Right atrium auricular region (tissue), 2 donors: Measurements from ENCODE around the gene KLF7. TPM values are rescaled to one million over a fixed set of nuclear protein-coding genes. Genes with fewer than 3 reads are reported as not detected.

ENCODE experiments used
- DNase-seq: peaks from one replicate; pipeline ENCODE4 v3.0.0-alpha.2; 2019; ENCODE audit warnings: low spot score
- H3K27ac ChIP-seq, 2 donors: fragments of 200-600 bp; sonication (generic); 1 replicate in 1 of 2; 2 replicates in 1 of 2; pipeline ENCODE4 v1.5.1; 2016 to 2019
- H3K27me3 ChIP-seq, 2 donors: fragments of 200-600 bp; sonication (generic); one replicate each; pipeline versions ENCODE4 v1.5.1 to v1.6.0; 2017 to 2019
- H3K36me3 ChIP-seq: fragments of 200-600 bp; sonication (generic); one replicate; pipeline ENCODE4 v1.5.1; 2016
- H3K4me1 ChIP-seq, 2 donors: fragments of 200-600 bp; sonication (generic); one replicate each; pipeline versions ENCODE4 v1.5.1 to v1.6.0; 2017 to 2019
- H3K4me3 ChIP-seq, 2 donors: fragments of 200-600 bp; sonication (generic); 1 replicate in 1 of 2; 2 replicates in 1 of 2; pipeline ENCODE4 v1.5.1; 2017 to 2019; ENCODE audit warnings: mild to moderate bottlenecking in 1 of 2, moderate library complexity in 1 of 2
- H3K9me3 ChIP-seq, 2 donors: fragments of 200-600 bp; sonication (generic); one replicate each; pipeline ENCODE4 v1.5.1; 2019
- total RNA-seq, 2 donors: library from RNA; depleted of rRNA; stranded (reverse); fragments of >200 nt; gene quantifications; one replicate each; pipeline ENCODE4 v1.1.0, GENCODE V29; 2016
- TF ChIP-seq, protein P1 (sequence below), 2 donors: fragments of 200-600 bp; sonication (generic); IDR thresholded peaks; one replicate each; pipeline ENCODE4 v1.5.1; 2019; ENCODE audit warnings: antibody characterized with exemption in 2 of 2

The KLF7 gene
- total RNA-seq, 2 donors from 2014 or later: 13.5 to 29.9 TPM

DNA sequence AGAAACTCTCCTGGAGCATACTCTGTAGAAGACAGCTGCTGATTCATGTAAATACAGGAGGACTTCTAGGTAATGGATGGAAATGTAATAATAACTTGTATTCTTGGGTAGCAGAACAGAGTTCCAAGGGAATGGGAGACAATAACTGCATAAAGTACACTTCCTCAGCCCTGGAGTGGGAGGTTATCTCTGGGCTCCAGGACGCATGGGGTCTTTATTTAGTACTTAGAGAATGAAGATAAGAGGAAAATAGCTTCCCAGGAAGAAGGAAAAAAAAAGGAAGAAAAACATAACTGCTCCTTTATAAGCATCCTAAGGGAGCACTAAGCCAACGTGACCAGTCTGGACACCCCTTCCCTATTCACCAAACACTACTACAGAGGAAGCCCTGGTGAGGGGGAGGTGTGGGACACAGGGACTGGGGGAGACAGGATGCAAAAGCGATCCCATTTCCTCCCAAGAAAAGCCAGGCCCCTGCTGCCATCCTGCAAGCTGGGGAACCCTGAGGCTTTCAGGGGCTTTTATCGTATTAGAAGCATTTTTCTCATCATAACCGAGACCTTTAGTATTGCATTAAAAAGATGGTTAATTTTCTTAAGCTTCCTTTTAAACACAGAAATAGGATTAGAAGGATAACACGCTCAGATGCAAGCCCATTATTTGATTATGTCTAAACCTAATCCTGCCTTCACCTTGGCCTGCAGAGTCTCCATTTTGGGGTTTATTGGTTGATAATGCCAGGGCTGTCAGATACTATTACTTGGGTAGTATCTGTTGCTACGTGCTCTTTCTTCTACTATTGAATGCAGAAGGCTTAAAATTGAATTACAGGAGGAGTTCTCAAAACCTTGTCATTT lies 78.5 kb downstream of the KLF7 start:
- H3K9me3 ChIP-seq: no peaks in the 10 kb centered on the region
- H3K27ac ChIP-seq: peak overlapping the region in 1 of 2 donors; percentile 49
- peaks cover 0 to 74% of the 10 kb centered on the region in 2 donors for H3K4me1 ChIP-seq

DNA sequence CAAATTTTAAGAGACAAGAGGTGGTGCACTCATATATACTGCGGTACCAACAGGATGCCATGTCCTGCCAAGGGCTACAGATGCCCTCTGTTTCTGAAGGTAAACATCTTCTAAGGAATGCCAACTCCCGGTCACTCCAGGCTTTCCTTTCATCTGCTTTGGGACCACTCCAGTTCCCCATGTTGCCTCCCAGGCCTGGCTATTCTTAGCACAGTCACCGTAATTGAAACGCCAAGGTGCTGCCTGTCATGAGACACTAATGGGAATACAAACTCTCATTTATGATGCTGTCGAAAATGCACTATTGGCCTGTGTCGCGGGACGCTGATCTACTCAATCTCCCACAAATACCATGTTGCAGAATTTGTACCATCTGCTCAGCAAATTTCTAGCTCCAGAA lies 79.6 kb downstream of the KLF7 start:
- no peak overlapping the region for H3K4me3 ChIP-seq
- peak overlapping the region; percentile 49 to 57 for H3K27ac ChIP-seq
- peaks cover 0 to 62% of the 10 kb centered on the region in 2 donors for H3K4me1 ChIP-seq
- DNase-seq: no peak
- no peaks in the 10 kb centered on the region for H3K27me3 ChIP-seq
- no peaks in the 10 kb centered on the region for H3K9me3 ChIP-seq
- peaks cover 54% of the 10 kb centered on the region for H3K36me3 ChIP-seq
- TF ChIP-seq, protein P1, sequence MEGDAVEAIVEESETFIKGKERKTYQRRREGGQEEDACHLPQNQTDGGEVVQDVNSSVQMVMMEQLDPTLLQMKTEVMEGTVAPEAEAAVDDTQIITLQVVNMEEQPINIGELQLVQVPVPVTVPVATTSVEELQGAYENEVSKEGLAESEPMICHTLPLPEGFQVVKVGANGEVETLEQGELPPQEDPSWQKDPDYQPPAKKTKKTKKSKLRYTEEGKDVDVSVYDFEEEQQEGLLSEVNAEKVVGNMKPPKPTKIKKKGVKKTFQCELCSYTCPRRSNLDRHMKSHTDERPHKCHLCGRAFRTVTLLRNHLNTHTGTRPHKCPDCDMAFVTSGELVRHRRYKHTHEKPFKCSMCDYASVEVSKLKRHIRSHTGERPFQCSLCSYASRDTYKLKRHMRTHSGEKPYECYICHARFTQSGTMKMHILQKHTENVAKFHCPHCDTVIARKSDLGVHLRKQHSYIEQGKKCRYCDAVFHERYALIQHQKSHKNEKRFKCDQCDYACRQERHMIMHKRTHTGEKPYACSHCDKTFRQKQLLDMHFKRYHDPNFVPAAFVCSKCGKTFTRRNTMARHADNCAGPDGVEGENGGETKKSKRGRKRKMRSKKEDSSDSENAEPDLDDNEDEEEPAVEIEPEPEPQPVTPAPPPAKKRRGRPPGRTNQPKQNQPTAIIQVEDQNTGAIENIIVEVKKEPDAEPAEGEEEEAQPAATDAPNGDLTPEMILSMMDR (IDR thresholded peaks at IDR 0.05): no peak

More for the DNA sequence above, 78.5 kb downstream of the KLF7 start:
- Histone ChIP-seq H3K4me3 (no peak overlapping the region), H3K27me3 (no peaks in the 10 kb centered on the region), H3K36me3 (peaks cover 45% of the 10 kb centered on the region)
- DNase-seq: no peak
- TF ChIP-seq, protein P1 (IDR thresholded peaks at IDR 0.05): no peak

DNA sequence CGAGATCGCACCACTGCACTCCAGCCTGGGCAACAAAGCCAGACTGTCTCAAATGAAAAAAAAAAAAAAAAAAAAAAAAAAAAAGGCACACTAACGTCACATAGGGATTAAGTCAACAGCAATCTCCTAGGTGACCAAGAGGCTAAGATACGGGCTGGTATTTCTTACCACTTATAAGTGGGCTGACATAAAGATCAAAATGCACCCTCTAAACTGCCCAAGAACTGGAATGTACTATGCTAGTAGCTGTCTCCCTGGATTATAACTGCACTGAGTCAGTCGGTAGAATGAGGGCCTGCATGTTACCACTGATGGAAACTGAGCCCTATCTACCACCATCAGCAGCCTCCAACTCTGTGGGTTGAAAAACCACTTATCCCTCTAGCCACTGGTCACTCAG lies 80.6 kb downstream of the KLF7 start:
- Histone ChIP-seq H3K27ac (no peak overlapping the region), H3K4me1 (peaks cover 0 to 52% of the 10 kb centered on the region in 2 donors)
- TF ChIP-seq, protein P1 (IDR thresholded peaks at IDR 0.05): no peak

DNA sequence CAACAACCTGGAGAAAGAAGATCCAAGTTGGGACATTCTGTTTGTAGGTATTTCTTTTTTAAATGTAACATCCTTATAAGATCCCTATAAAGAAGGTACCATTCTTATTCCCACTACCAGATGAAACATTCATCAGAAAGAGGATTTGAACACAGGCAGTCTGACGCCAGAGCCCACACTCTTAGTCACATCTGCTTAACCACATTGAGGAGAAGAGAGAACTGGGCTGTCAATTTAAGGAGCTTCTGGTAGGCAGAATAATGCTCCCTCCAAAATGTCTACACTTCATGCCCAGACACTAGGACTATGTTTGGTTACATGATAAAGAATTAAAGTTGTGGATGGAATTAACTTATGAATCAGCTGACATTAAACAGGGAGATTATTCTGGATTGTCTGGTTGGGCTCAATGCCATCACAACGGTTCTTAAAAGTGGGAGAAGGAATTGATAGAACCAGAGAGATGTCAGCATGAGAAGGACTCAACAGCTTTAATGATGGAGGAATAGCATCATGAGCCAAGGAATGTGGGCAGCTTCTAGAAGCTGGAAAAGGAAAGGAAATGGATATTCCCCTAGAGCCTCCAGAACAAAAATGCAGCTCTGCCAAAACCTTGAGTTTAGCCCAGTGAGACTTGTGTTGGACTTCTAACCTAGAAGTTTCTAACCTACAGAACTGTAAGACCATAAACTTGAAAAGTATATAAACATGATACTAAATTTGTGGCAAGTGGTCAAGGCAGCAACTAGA lies 82.2 kb downstream of the KLF7 start:
- TF ChIP-seq, protein P1 (IDR thresholded peaks at IDR 0.05): no peak
- Histone ChIP-seq H3K4me1 (peaks cover 0 to 36% of the 10 kb centered on the region in 2 donors), H3K27ac (peak overlapping the region in 1 of 2 donors; percentile 12), H3K4me3 (no peak overlapping the region), H3K27me3 (no peaks in the 10 kb centered on the region), H3K9me3 (no peaks in the 10 kb centered on the region), H3K36me3 (peaks cover 79% of the 10 kb centered on the region)
- no peak for DNase-seq

More for the DNA sequence above, 80.6 kb downstream of the KLF7 start:
- H3K9me3 ChIP-seq: no peaks in the 10 kb centered on the region
- H3K27me3 ChIP-seq: no peaks in the 10 kb centered on the region
- no peak overlapping the region for H3K4me3 ChIP-seq
- no peak for DNase-seq
- peaks cover 64% of the 10 kb centered on the region for H3K36me3 ChIP-seq

DNA sequence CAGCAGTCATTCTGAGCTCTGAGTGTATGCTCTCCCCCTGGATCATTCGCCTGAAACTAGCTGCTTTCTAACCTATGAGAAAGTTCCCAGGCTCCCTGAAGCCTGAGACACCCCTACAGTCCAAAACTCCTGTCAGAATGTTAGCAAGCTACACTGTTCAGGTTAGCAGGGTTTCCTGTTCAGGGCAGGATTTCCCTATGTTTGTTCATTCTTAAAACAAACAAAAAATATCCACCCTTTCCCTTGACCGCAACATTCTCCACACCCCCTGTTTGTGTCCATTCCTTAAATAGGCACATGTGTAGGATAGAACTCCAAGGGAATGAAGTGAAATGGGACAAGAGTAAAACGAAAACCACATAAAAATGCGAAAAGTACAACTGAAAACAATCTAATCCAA lies 83.1 kb downstream of the KLF7 start:
- H3K4me3 ChIP-seq: no peak overlapping the region
- H3K27me3 ChIP-seq: no peaks in the 10 kb centered on the region
- peaks cover 0 to 30% of the 10 kb centered on the region in 2 donors for H3K4me1 ChIP-seq
- H3K9me3 ChIP-seq: no peaks in the 10 kb centered on the region
- no peak for DNase-seq
- no peak overlapping the region for H3K27ac ChIP-seq
- TF ChIP-seq, protein P1 (IDR thresholded peaks at IDR 0.05): no peak
- peaks cover 84% of the 10 kb centered on the region for H3K36me3 ChIP-seq
